DMS114 treated with DMSO at 0.1 percent for 48 hours (cell line): ENCODE results near the gene HSF2BP.
"Not testable (repeated sequence)": the region's sequence is repeated elsewhere in the genome, so short reads cannot be mapped to it uniquely, and the experiment has no call there.

Source experiments
- DNase-seq: peaks from one replicate; lab custom pipeline; 2025; ENCODE audit not compliant: unreplicated experiment; lab: John Stamatoyannopoulos, UW

Gene HSF2BP

DNA sequence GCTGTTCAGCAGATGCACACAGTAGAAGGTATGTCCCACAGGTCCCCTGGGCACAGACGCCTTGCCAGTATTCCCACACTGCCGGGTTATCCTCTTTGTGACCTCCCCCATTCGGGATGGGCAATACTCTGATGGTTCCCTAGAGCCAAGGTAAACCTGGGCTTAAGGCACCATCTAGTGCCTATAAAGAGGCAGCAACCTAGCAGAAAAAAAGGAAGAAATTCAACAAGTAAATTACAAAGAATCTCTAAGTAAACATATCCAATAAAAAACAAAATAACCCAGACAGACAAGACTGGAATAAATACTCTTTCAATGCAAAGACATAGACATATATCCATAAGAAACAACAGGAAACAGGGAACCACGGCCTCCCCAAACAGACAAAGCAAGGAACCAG lies 39.4 kb downstream of the HSF2BP start:
- DNase-seq, result no peak

DNA sequence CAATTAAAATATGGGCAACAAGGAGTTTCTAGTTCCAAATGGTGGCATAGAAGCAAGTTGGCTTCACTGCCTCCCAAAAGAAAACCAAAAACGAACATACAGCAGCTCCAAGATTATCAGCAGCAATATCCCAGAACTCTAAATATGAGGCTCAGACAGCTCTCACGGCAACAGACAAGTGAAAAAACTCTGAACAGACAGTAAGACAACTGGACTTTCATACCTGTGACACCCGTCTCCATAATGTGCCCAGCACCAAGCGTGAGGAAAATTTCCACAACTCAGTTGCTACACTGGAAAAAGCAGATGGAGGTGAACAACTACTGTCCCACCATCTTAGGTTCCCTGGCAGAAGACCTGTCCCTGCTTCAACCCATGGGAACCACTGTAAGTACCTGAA lies 39.9 kb downstream of the HSF2BP start:
- no peak for DNase-seq

DNA sequence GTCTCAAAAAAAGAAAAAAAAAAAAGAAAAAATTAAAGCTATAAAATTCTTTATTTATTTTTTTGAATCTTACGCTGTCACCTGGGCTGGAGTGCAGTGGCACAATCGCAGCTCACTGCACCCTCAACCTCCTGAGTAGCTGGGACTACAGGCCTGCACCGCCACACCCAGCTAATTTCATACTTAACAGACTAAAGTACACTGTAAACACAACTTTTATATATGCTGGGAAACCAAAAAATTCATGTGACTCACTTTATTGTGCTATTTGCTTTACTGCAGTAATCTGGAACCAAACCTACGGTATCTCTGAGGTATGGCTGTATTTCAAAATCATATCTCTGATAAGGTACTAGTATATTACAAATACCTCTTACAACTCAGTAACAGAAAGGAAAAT lies 40.3 kb downstream of the HSF2BP start:
- no peak for DNase-seq

DNA sequence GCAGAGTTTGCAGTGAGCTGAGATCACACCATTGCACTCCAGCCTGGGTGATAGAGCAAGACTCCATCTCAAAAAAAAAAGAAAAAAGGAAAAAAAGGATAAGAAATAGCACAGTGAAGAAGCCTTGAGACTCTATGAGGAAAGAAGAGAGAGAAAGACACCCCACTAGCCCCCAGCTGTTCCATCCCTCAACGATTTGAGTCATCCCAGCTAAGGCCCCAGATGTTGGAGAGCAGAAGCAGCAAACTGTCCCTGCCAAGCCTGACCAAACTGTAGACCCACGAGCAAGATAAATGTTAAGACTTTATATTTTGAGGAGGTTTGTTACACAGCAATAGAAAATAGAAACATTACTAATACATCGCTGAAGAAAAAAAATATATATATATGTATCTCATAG lies 42.4 kb downstream of the HSF2BP start:
- DNase-seq, result not testable (repeated sequence)

- no peak for DNase-seq
These were observed 44.4 kb downstream of the HSF2BP start for GRCh38 chr21:43614839-43615238.

DNA sequence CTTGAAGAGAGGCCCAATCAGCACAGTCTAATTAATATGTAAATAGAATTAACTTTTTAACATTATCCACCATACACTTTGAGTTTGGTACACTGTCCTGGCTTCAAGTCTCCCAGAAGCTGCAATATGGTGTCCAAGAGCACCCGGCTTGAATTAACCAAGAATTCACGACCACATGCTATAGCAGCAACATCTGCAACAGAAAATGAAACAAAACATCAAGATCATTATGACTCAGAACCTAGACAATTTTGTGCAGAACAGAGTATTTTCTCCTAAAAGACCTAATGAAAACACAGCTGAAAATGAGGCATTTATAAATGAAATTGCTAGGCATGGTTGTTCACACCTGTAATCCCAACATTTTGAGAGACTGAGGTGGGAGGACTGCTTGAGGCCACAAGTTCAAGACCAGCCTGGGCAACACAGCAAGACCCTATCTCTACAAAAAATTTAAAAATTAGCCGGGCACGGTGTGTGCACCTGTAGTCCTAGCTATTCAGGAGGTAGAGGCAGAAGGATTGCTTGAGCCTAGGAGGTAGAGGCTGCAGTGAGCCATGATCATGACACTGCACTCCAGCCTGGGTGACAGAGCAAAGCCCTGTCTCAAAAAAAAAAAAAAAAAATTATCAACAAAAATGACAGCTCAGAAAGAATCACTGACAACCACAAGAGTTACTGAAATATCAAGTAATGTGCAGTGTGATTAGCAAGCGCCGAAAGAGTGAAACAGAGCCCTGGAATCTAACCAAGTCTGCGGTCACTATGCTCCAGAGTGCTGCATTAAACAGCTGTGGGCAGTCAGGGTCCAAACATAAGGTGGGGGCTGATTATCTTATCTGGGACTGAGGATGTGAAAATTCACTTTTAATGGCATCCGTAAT lies 45.3 kb downstream of the HSF2BP start:
- no peak for DNase-seq

DNA sequence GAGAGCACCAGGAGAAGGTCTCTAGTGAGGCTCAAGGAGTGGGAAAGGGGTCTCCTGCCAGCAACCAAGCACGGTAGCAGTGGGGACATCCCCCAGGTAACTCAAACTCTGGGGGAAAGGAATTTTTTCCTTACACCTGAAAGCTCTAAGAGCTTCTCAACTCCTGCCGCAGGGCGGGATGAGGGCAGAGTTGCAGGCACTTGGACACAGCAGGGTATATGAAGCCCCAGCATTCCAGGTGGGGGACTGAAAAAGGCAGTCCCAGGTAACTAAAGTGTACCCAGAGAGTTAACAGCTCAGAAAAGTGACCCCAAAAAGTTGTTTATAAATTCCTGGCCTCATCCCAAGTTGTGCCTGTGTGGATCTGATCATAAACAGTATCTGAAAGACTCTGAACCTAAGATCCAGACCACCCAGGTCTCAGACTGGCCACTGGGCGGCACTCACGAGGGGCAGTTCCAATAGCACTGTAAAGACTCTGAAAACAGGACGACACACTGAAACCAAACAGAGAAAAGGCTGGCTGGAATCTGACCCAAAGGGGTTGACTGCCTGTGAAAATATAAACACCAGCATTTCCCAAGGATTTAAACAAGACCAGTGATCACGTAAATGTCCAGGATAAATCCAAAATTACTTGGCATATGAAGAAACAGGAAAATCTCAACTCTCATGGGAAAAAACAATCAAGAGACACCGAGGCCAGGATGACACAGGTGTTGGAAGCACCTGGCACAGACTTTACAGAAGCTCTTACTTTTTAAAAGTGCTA lies 47.5 kb downstream of the HSF2BP start:
- peak; percentile 17 for DNase-seq

- DNase-seq, result no peak
These were observed 49.6 kb downstream of the HSF2BP start for GRCh38 chr21:43609501-43610340.

DNA sequence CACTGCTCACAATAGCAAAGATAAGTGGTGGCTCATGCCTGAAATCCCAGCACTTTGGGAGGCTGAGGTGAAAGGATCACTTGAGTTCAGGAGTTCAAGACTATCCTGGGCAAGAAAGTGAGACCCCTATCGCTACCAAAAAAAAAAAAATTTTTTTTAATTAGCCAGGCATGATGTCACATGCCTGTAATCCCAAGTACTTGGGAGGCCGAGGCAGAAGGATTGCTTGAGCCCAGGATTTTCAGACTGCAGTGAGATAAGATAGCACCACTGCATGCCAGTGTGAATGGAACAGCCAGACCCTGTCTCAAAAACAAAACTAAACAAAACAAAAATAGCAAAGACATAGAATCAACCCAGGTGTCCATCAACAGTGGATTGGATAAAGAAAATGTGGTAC lies 50.6 kb downstream of the HSF2BP start:
- DNase-seq, result no peak

DNA sequence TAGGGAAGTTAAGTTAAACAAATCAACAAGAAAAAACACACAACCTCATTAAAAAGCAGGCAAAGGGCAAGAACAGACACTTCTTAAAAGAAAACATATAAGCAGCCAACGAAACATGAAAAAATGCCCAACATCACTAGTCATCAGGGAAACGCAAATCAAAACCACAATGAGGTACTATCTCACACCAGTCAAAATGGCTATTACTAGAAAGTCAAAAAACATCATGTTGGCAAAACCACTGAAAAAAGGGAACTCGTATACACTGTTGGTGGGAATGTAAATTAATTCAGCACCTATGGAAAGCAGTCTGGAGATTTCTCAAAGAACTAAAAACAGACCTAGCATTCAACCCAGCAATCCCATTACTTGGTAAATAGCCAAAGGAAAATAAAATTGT lies 51.1 kb downstream of the HSF2BP start:
- DNase-seq, result no peak

GRCh38 chr21:43605320-43606215 lies 53.7 kb downstream of the HSF2BP start:
- no peak for DNase-seq

DNA sequence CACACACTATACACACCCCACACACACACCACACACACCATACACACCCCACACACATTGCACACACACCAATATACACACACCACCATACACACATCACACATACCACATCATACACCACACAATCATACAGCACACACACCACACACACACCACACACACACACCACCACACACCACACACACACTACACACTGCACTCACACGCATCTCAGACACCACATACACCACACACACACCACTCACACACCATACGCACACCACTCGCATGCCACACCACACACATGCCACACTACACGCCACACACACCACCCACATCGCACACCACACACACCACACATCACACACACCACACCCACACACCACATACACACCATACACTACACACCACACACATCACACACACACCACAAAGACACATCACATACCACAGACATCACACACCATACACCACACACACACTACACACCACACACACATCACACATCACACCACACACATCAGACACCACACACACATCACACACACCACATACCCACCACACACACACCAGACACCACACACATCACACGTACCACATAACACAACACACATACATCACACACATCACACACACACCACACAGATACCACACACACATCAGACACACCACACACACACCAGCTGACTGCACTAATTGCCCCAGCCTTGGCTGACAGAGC lies 54.6 kb downstream of the HSF2BP start:
- DNase-seq, result no peak

DNA sequence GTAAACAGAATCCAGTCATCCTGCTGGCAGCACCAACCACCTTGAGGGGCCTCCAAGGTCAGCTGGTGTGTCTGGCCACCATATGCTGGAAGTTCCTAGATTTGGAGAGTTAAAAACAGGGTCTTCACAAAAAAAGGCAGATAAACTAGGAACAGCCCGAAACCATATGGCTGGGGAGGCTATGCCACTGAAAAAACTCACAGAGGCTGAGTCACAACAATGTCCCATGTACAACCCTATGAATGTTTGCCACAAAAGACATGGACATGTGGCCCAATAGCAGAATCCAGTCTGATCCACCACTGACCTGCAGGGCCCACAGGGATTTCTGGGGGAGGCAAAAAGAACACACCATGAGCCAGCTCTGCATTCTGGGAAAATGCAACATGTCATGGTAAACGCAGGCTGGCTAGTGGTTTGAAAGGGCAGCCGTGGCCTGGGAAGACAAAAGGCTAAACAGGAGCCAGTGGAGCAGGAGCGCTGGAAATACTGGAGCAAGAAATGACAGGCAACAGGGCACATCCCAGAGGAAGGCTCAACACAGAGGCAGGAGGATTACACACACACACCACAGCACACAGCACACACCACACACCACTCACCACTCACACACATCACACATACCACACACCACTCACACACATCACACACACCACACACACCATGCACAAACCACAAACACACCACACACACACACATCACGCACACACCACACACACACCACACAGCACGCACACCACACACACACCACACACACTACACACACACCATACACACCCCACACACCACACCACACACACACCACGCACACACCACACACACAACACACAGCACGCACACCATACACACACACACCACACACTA lies 55.4 kb downstream of the HSF2BP start:
- DNase-seq, result no peak

- DNase-seq, result no peak
These were observed 56.1 kb downstream of the HSF2BP start for GRCh38 chr21:43603233-43603626.

DNA sequence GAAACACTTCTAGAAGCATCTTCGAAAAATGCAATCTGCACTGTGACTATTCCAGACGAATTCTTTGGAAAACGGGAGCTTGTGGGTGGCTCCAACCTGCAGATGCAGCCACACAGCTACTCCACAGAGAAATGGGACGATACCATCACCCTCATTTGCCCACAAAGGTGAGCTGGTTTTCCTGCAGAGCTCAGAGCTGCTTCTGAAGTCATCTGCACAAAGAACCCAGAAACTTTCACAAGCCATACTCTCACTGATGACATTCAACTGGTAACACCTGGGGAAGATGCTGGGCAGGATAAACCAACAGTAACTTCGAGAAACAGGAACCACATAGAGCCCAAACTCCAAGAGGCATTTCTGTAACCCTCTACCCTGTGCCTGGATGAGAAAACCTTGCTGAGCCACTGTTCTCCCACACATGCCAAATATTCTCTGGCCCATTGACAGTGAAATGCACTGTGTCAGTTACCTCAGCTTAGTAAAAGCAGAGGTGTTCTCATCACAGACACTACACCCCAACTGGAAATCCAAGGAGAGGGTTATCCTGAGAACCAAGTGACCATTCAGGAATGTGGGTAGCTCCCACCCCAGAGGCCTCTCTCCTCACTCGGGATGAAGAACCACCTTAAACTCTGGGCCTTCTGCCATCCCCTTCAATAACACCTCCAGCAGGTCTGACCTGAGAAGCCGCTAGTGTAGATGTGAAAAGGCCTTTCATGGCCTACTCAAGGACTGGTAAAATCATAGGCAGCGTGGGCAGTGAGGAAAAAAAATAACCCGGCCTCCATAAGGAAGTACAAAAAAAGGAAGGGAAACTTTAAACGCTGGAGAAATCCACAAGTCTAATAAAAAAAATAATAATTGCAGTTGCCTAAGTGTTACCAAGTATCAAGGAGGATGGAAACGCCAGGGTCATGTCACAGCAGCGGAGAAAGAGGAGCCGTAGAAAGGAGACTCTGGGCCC lies 56.7 kb downstream of the HSF2BP start:
- DNase-seq, result no peak

DNA sequence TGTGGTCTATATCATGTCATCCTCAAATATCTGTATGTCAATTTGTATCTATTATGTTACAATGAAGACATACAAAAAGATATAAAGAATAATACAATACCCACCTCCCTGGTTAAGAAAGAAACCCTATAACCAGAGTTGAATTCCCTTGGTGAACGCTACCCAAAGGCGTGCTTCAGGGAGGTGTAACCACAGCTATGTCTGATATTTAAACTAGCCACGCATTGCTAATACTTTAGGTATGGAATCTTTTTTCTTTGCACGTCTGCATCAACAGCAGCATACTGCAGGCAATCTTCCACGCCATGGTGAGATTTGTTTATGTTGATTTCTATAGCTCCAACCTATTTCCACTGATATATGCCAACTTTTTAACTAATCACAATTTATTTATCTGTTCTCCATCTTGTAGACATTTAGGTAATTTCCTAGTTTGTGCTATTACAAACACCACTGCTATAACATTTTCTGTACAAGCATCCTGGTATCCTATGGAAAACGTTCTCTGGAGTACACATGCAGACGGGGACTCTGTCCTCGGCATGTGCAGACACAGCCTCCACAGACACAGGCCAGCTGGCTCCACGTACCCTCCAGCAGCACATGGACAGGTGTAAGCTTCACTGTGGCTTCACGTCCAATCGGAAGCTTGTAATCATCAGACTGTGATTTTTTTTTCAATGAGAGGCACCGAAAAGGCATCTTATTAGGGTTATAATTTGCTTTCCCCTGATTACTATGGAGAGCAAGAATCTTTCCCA lies 58.5 kb downstream of the HSF2BP start:
- no peak for DNase-seq

- DNase-seq, result no peak
These were observed 59.6 kb downstream of the HSF2BP start for GRCh38 chr21:43599728-43600127.
